ENCODE data around the gene JAM3. TPM values are rescaled to one million over a fixed set of nuclear protein-coding genes. Genes with fewer than 3 reads are reported as not detected.
A peak's percentile ranks its signal among the peaks of the same experiment; 100 is the strongest.

Gene JAM3
- total and polyA plus RNA-seq, 2 of the 4 experiments (the other 2 are of a cell fraction) = 38.0 to 71.5 TPM

GRCh38 chr11:134046681-134047449, 22.0 kb upstream of the JAM3 start (continued):
- TF ChIP-seq BHLHE40 (IDR thresholded peaks at IDR 0.05; ENCODE audit: low read depth, low read length) (no peak), FOS (IDR thresholded peaks at IDR 0.05; ENCODE audit: low read depth, low read length) (no peak), NFE2L2 (IDR thresholded peaks at IDR 0.05; ENCODE audit: low read depth, low read length) (no peak)

- Histone ChIP-seq H3K56ac (ENCODE audit: extremely low read depth, insufficient read depth, low read length) (no peak overlapping the region), H2AK9ac (replicated peaks; ENCODE audit: low read depth, low read length, poor library complexity) (peak overlapping the region; percentile 85), H4K5ac (ENCODE audit: low read depth, low read length) (no peak overlapping the region), H3K4me2 (ENCODE audit: low read depth, low read length) (peak overlapping the region; percentile 42), H3K27me3 (ENCODE audit: control insufficient read depth, insufficient read depth, low read length) (no peaks in the 10 kb centered on the region), H3K14ac (replicated peaks; ENCODE audit: low read depth, low read length) (peak overlapping the region; percentile 82; the same call in 1 of the 2 replicates), H2BK20ac (ENCODE audit: low read depth, low read length) (no peak overlapping the region), H3K23ac (ENCODE audit: low read depth, low read length) (peak overlapping the region; percentile 23; the same call in 1 of the 2 replicates), H2AFZ (replicated peaks; ENCODE audit: low read length, poor library complexity) (peak overlapping the region; percentile 89), H3K27ac (ENCODE audit: insufficient read depth, low read length) (peak overlapping the region; percentile 3; the same call in 1 of the 2 replicates), H3K4me3 (ENCODE audit: insufficient read depth, low read depth, low read length) (no peak overlapping the region), H3K4ac (ENCODE audit: low read depth, low read length) (peak overlapping the region; percentile 60), H4K91ac (ENCODE audit: insufficient read depth, low read depth, low read length) (no peak overlapping the region), H3K36me3 (ENCODE audit: control insufficient read depth, insufficient read depth, low read length) (no peaks in the 10 kb centered on the region), H3K9me1 (ENCODE audit: insufficient read depth, low read length) (peaks cover 11% of the 10 kb centered on the region), H2AK5ac (ENCODE audit: low read depth, low read length) (0 out of 2 replicates have a peak overlapping the region, but pooled peaks have one; percentile 87), H2BK5ac (ENCODE audit: low read depth, low read length, poor library complexity, severe bottlenecking) (peak overlapping the region; percentile 6), H4K20me1 (ENCODE audit: insufficient read depth, low read length) (no peaks in the 10 kb centered on the region; the same call in 1 of the 2 replicates), H3K18ac (ENCODE audit: low read depth, low read length) (no peak overlapping the region), H2BK120ac (ENCODE audit: low read depth, low read length) (peak overlapping the region; percentile 72), H3K79me1 (ENCODE audit: low read depth in 1 of 2, low read length in 2 of 2) (no peaks in the 10 kb centered on the region), H3K9me3 (ENCODE audit: control insufficient read depth, insufficient read depth, low read length) (no peaks in the 10 kb centered on the region), H3K9ac (ENCODE audit: low read depth, low read length) (no peak overlapping the region), H4K8ac (ENCODE audit: low read depth in 2 of 2, low read length in 2 of 2) (peak overlapping the region in 1 of 2 experiments; percentile 70; a peak in 2 of 4 replicates), H3K4me1 (ENCODE audit: control insufficient read depth, insufficient read depth, low read length) (peaks cover 7% of the 10 kb centered on the region; the same call in 1 of the 2 replicates), H2BK15ac (ENCODE audit: low read depth, low read length) (no peak overlapping the region)
- 10% methylated on average over 3 of the region's 11 CpGs; no CpG with 5 or more reads in 1 of the 2 experiments for WGBS, 2 experiments (ENCODE audit: extremely low coverage in 2 of 2, insufficient read length in 1 of 2)
- ATAC-seq (ENCODE audit: low read depth) (peak; percentile 91), DNase-seq (peak; percentile 90)
- ChIA-PET POLR2A (ENCODE audit: unreplicated experiment) (no interaction called here), CTCF (interaction anchor here (0.6 kb wide), 2 partner anchors 14 to 77 kb away, joined by 3 read pairs; no protein-coding TSS in a partner anchor)
- intact Hi-C loops (cut with micrococcal nuclease) = loop anchor here (10.0 kb wide), 2 partner anchors 177 to 207 kb away; partner anchors contain the start of genes ACAD8, NCAPD3, THYN1 and VPS26B
- no peak for TF ChIP-seq CTCF (conservative IDR thresholded peaks at IDR 0.05; ENCODE audit: low read depth, low read length)
- peak; percentile 67; the same call in 1 of the 2 replicates for TF ChIP-seq FOS (IDR thresholded peaks at IDR 0.05; ENCODE audit: low read depth, low read length)
- peak; percentile 79 for TF ChIP-seq MAZ (IDR thresholded peaks at IDR 0.05; ENCODE audit: borderline replicate concordance, low read depth, low read length)
- no peak for TF ChIP-seq POLR2A (IDR thresholded peaks at IDR 0.05; ENCODE audit: low read depth, low read length)
- TF ChIP-seq MXI1 (IDR thresholded peaks at IDR 0.05; ENCODE audit: borderline replicate concordance, low read depth, low read length) = no peak
- peak; percentile 45; the same call in 1 of the 2 replicates for TF ChIP-seq MAFK (IDR thresholded peaks at IDR 0.05; ENCODE audit: low read depth, low read length)
- peak; percentile 84 for TF ChIP-seq USF2 (IDR thresholded peaks at IDR 0.05; ENCODE audit: low read depth, low read length)
- no peak; the same call in 1 of the 2 replicates for TF ChIP-seq BHLHE40 (IDR thresholded peaks at IDR 0.05; ENCODE audit: low read depth, low read length)
- peak; percentile 26 for TF ChIP-seq CEBPB (IDR thresholded peaks at IDR 0.05; ENCODE audit: low read depth, low read length)
- no peak for TF ChIP-seq RFX5 (IDR thresholded peaks at IDR 0.05; ENCODE audit: low read depth, low read length)
- 0 out of 2 replicates have a peak, but pooled peaks have one; percentile 4 for TF ChIP-seq NFE2L2 (IDR thresholded peaks at IDR 0.05; ENCODE audit: low read depth, low read length)
- TF ChIP-seq RAD21 (IDR thresholded peaks at IDR 0.05; ENCODE audit: low read length) = no peak; the same call in 1 of the 2 replicates
- BruUV-seq (replicated peaks) = no TSS peak
- in situ Hi-C loops (cut with MboI; ENCODE audit: low sequenced_read_pairs) = loop anchor here (5.0 to 10.0 kb wide), 2 partner anchors 95 to 207 kb away; partner anchors contain the start of genes ACAD8 and THYN1
- dilution Hi-C loops (cut with HindIII; ENCODE audit: low sequenced_read_pairs, unreplicated experiment) = no loop called here
These were observed 21.3 kb upstream of the JAM3 start for GRCh38 chr11:134047586-134047999.
